Suppressor macrophage treated with lipopolysaccharide for 1 hour (primary cell): ENCODE data around the gene SEPTIN2.
A peak's percentile ranks its signal among the peaks of the same experiment; 100 is the strongest.
"Not testable (repeated sequence)": the region's sequence is repeated elsewhere in the genome, so short reads cannot be mapped to it uniquely, and the experiment has no call there.

Source experiments
- DNase-seq, 3 donors: peaks; one replicate each; pipeline ENCODE4 v3.0.0-alpha.2; 2020 to 2022

The SEPTIN2 gene

DNA sequence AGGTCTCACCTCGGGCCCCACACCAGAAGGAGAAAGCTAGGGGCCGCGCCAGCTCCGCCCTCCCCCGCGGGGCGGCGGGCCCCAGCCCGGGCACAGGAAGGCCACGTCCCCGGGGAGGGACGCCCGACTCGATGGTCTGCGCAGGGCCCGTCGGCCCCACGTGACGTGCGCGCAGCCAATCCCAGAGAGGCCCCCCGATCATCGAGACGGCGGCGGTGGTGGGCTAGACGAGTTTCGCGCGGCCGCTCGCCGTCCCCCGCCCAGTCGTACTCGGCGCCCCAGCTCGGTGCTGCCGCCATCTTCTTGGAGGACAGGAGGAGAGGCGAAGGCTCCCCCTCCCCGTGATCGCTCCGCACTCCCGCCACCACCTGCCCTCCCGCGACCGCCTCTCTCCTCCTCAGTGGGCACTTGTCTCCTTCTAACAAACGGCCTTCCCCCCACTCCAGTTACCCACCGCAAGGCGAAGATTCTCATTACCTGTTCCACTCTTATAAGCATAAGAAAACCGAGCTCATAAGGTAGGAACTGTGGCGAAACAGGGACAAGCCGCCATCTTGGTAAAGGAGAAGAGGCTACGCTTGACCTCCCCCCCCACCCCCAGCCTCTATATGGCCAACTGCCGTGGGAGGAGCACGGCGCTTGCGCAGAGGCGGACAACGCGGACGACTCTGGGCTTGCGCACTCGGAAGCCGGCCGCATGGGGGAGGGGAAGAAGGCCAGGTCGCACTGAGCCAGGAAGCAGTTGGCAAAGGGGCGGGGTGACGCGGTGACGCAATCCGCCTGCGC, 439 bp upstream of the SEPTIN2 start, which contains the start of gene HDLBP:
Gene HDLBP, minus strand, starts transcription at position 580 of the 786 bp plus-strand sequence. CDS start 48,803 bp downstream, outside the sequence.
- DNase-seq = peak; percentile 100

DNA sequence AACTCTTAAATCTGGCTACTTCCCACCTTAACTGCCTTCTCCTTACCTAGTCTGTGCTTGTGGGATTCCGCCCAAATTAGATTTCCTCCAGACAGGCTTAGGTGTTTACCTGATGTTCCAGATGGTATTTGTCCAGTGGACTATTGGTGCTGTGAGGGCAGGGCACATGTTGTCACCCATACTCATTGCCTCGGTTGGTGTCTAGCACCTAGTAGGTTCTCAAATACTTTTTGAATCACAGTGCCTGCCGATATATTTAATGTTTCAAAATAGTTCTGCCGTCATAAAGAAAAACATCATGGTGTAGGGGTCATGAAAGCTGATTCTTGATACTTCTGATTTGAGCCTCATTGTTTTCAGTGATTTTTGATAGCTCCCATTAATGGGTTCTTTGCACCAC, 1.1 kb downstream of the SEPTIN2 start:
- no peak for DNase-seq

DNA sequence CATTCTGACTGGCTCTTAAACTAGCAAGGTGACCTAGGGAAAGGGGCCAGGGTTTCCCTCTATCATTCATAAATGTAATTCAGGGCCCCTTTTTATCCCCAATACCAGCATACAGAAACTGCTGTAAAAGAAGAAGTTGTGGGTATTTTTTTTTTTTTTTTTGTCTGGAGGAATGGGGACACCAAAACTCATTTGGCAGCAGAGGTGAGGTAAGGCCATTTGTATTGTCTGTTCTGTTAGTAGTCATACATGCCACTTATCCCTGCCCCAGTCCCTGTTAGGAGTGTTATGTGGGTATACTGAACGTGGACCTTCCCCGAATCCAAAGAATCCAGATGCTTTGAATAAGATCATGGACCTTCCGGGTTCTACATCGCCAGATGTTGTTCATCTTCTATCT, 1.7 kb downstream of the SEPTIN2 start:
- peak; percentile 39 to 63 (median 59) for DNase-seq

DNA sequence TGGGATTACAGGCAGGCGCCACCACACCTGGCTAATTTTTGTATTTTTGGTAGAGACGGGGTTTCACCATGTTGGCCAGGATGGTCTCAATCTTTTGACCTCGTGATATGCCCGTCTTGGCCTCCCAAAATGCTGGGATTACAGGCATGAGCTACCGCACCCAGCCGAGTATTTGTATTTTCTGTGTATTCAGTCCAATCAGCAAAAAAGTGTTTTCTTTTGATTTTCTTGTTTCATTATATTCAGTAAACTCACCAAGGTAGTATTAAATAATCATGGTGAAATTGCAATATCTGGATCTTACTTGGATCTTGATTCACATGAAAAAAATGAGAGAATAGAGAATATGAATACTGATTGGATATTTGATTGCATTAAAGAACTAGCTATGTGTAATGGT, 3.1 kb downstream of the SEPTIN2 start:
- not testable (repeated sequence) for DNase-seq

DNA sequence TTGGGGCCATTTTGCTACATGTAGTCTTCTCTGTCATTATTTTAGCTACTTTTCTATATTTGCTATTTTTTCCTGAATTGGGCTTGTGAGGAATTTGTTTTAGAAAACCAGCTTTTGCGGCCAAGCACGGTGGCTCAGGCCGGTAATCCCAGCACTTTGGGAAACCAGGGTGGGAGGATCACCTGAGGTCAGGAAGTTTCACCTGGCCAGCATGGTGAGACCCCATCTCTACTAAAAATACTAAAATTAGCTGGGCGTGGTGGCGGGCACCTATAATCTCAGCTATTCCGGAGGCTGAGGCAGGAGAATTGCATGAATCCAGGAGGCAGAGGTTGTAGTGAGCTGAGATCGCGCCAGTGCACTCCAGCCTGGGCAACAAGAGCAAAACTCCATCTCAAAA, 4.7 kb downstream of the SEPTIN2 start:
- no peak for DNase-seq

DNA sequence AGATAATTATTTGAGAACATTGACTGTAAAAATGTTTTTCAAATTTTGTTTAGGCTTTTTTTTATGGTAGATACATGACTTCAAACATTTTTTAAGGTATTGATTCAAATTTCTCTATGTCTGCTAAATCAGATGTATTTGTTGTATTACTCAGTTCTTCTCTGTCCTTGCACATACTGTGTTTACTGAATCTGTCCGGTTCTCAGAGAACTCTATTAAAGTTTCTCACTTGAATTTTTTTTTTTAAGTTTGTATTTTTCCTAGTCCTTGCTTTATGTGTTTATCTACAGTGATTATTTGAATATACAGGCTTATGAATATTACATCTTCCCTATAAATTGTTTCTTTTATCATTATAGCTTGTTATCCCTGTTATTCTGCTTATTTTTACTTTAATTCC, 5.3 kb downstream of the SEPTIN2 start:
- no peak for DNase-seq

DNA sequence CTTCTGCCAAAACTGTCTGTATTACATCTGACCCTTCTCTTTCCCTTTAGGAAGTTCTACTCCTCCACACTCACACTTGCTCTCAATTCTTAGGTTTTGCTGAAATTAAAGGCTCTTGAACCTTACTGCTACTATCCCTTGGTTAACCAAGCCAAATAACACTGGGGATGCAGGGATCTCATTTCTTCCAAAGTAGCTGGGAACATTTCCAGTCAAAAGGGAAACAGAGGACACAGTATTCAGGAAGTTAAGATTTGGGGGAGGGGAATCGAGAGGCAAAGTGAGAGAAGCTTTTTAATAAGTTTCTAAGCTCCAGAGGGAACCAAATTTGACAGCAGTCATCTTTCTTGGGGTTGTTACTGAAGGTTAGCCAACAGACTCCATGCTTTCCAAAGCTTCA, 6.2 kb downstream of the SEPTIN2 start:
- DNase-seq = peak in 2 of 3 donors; percentile 20 to 28

DNA sequence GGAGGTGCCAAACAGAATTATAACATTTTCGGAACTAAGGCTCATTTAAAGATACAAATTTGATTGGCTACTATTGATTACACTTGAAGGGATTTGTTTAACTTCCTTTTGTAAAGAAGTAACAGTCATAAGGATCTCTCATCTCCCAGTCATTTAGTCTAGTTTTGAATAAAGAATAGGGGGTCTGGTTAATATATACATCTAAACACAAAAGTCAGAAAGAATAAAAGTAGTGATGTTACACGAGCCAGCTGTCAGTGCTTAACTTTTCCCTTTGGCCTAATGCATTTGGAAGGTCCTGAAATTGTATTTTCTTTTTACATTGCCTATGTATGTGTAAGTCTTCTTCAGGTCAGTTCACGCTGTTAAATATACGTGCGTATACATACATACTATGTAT, 8.1 kb downstream of the SEPTIN2 start:
- no peak for DNase-seq

DNA sequence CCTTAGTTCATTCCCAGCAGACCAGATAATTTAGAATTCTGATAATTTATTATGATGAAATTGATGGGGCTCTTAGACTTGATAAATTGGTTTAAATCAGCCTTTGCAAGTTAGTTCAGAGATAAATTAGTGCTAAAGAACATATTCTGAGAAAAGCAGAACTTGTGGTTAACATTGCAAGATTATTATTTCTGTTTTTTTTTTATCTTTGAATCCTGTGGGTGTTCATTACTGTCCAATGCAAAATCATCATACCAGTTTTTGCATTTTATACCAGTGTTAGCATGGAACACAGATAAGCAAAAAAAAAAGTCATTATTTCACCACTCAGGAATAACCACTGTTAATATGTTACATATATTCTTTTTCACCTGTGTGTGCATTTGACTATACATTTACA, 9.1 kb downstream of the SEPTIN2 start:
- peak in 2 of 3 donors; percentile 67 to 69 for DNase-seq

DNA sequence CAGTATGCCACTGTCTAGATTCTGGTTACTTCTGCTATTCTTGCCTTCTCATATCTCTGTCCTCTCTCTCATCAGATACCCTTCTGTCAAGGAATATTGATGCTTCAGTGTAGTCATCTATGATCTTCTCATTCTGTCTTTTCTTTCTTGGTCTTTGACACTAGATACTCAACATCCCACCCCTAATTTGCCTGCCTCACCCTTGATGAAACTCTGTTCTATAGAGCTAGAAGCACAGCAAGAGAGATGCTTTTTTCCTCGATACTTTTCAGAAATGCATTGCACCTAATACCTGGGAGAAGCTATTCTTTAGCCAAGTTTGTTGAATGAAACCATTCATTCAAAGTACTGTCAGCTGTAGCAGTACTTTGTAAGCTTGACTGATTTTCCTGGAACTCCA, 9.5 kb downstream of the SEPTIN2 start:
- no peak for DNase-seq

DNA sequence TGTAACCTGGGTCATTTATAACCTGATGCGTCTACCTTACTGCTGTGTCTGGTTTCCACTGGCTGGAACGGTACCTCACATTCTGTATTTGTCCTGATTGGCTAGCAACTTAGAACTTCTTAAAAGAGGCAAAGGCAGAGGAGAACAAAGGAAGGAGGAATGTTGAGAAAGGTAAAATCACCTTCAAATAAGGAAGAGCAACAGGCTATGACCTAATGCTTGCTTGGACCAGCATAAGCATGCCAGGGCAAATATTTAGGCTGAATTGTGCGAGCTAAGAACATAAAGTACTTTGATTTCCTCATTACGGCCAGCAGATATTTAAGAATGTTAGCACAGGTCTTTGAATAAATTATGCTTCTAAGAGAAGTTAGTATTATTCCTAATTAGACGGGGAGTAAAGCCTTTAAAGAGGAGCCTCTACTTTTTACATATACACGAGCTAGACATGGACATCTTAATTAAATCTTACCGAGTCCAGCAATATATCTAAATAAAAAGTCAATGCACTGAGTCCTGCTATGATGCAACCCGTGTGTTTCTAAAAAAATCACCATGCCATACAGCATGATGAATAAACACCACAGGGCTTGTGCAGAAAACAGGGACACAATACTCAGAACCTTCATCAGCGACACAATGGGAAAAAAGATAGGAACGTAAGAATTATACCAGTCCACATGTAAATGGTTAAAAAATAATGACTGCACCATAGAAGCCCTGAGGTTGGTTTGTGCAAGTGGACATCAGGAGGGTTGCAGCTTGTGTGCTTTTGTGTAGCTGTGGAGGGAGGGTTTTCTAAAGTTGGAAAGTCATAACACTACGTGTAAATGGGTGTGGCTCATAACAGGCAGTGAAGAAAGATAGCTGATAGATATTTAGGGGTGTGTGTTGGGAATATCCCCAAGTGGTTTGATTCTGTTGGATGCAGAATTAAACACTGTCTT, 14.2 kb downstream of the SEPTIN2 start:
- DNase-seq = no peak

DNA sequence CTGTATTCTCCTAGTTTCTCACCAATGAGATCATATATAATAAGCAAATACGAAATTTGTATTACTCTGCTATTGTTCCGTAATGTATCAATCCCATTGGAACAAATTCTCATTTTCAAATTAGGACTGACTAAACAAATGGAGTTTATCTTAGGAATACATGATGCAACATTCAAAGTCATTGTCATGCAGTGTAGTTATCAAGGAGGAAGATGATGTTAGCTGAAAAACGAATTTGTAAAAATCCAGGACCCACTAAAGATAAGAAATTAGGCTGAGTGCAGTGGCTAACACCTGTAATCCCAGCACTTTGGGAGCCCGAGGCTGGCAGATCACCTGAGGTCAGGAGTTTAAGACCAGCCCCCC, 14.9 kb downstream of the SEPTIN2 start:
- DNase-seq = no peak

DNA sequence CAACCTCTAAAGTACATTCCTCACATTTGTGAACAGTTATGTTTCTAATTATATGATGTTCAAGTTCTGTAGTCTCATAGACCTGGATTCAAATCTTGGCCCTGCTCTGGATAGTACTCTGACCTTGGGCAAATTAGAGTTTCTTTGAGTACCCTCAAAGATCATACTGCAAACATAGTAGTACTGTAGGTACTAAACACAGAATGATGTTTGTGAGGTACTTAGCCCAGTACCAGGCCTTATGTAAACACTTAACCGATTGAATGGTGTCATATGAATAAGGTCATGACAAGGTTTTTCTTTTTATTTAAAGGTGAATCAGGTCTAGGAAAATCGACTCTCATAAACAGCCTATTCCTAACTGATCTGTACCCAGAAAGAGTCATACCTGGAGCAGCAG, 19.1 kb downstream of the SEPTIN2 start:
- no peak for DNase-seq

DNA sequence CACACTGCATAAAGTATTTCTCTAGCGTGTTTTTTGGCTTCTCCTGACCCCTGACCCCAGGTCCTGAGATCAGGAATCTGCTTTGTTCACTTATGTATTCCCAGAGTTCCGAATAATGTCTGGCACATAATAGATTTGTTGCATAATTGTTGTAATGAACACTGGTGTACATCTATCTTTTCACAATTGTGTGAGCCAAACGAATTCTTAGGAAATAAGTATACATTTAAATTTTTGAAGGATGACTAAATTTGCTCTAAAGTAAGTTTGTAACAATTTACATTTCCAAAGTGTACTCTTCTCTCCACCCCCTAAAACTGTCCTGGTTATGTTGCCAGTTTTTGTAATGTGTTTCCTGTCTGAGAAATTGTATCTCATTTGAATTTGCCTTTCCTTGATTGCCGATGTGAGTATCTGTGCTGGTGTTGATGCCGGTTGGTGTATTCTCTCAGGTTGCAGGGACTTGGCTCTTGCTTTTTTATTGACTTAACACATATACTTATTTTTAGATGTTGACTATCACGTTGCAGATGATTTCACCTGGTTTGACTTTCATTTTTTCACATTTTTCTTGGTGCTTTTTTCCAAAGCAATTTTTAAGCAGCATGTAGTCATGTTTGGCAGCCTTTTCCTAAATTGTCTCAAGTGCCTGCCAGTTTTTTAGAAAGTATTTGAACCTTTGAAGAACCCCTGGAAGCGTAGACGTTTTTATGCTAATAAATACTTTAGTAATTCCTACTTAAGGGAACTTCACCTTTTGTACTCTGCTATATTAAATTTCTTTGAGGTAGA, 24.3 kb downstream of the SEPTIN2 start:
- no peak for DNase-seq

DNA sequence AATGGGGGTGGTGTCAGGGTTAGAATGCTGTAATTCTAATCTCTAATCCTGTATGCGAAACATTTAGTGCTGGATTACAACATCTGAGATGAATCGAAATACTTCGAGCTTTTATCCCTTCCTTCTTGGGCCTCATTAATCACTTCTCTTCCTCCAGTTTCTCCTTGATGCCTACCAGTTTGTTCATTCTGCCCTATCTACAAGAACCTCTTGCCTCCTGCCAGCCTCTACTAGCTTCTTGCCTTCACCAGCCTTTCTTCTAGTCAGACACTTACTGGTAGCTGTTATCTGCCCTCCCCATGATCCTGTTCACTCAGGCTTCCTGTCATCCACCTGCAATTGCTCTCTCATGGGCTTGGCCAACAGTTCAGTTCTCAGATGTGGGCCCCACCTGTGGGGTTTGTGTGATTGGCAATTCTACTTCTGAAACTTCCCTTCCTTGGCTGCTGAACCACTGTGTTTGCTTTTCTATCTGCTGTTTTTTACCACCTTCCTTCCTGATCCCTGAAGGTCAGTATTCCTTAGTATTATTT, 25.0 kb downstream of the SEPTIN2 start:
- DNase-seq = no peak

DNA sequence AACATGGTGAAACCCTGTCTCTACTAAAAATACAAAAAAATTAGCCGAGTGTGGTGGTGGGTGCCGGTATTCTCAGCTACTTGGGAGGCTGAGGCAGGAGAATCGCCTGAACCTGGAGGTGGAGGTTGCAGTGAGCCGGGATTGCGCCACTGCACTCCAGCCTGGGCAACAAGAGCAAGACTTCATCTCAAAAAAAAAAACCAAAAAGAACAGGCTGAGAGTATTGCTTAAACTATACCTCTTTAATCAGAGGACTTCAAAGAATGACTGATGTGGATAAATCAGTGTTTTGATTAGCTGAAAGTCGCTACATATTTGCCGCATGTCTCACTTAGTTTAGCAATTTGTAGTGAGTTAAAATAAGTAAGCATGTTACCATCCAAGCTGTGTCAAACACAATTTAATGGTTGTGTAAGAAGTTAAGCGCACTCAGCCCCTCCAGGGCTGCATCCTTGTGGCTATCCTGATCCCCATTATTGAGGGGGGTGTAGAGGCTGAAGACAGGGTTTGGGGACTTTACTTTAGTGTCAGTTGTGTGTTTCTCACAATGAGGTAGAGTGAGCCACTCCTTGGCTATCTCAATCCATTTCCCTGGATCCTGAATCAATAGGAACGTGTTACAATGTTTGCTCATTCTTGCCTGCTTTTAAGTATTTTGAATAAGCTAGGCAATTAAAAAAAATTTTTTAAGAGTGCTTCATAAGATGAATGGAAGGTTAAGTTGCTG, 29.4 kb downstream of the SEPTIN2 start:
- no peak for DNase-seq

DNA sequence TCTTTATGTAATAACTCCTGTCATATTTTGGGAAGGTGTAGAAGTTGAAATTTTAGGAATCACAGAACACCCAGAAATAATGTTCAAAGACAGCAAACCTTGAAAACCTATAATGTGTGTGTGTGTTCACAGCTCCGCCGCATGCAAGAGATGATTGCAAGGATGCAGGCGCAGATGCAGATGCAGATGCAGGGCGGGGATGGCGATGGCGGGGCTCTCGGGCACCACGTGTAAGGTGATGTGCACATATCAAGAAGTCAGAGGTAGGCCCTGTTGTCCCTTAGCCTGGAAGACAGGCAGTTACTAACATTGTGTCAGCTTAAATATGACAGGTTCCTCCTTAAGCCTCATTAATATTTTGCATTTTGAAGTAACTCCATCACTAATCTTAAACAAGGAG, 34.2 kb downstream of the SEPTIN2 start:
- DNase-seq = no peak

DNA sequence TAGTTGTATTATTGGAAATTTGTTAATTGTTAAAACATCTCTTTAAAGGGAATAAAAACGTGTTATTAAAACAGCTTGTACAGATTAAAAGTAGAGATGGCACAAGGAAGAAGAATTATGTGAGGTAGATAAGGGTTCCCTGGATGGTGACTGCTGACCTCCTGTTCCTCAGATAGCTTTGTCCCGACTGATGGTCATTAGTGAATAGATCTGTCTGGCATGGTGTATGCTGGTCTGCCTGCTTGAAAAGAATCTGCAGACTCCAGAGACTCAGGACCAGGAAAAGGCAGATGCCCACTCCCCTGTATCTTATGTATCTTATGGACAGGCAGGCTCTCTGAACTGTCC, 34.8 kb downstream of the SEPTIN2 start:
- DNase-seq = no peak

DNA sequence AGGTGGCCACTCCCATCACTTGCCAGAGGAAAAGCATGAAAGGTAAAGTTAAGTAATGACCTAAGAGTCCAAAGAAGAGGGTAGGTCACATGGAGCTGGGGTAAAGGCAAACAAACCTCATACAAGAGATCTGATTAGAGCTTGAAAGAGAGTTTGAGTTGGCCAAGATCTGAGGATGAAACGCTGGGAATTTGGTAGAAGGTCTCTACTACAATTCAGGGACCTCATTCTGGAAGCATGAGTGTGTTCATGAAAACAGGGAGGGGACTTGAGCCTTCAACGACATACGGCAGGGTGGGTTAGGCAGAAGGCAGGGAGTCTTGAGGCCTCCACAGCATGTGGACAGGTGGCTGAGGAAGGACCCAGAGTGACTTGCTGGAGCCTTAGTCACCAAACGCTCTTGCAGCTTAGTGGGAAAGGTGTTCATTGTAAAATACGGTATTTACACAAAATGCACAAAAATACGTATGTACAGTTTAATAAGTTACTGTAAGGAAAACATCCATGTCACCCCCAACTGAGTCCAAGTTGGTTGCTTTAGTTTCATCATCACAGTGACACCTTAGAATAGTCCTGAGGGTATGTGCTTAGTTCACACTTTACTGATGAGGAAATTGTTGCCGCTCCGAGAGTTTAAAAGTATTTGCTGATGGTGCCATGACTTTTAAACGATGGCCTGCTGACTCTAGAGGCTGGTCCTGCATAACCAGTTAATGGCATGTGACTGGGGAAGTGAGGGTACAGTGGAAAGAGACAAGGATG, 35.3 kb downstream of the SEPTIN2 start:
- no peak for DNase-seq

DNA sequence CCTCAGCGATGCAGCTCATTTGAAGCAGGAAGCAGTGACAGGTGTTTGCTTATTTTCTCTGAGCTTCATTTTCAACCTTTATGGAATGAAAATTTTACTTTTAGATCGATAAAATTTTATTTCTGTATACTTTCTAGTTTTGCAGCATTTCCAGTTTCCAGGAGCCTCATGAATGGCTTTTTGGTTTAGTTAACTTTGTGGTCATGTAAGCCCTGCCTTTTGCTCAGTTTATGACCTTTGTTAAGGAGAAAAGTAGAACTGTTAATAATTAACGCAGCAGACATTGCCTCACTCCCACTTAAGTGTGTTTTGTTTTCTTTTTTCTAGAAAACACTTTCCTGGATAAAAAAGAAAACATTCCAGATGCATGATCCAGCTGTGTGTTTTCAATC, 35.9 kb downstream of the SEPTIN2 start:
- DNase-seq = no peak

DNA sequence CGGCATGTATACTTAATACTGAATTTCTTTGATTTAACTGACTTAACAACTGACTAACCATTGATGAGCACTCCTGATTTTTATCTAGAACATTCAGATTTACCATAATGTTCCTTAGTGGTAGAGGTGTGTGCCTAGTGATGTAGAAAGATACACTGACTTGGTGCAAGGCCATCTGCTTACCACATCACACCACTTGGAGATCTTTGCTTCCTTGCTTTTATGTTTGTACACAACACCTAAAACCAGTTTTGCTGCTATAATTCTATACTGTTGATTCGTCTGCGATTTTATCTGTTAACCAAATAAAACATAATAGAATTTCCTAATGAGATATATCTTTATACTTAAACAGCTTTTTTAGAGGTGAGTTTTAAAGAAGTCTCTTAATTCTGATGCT, 36.5 kb downstream of the SEPTIN2 start:
- DNase-seq = no peak
